ENCODE data around the gene POLR2I.

- TF ChIP-seq, protein P1, sequence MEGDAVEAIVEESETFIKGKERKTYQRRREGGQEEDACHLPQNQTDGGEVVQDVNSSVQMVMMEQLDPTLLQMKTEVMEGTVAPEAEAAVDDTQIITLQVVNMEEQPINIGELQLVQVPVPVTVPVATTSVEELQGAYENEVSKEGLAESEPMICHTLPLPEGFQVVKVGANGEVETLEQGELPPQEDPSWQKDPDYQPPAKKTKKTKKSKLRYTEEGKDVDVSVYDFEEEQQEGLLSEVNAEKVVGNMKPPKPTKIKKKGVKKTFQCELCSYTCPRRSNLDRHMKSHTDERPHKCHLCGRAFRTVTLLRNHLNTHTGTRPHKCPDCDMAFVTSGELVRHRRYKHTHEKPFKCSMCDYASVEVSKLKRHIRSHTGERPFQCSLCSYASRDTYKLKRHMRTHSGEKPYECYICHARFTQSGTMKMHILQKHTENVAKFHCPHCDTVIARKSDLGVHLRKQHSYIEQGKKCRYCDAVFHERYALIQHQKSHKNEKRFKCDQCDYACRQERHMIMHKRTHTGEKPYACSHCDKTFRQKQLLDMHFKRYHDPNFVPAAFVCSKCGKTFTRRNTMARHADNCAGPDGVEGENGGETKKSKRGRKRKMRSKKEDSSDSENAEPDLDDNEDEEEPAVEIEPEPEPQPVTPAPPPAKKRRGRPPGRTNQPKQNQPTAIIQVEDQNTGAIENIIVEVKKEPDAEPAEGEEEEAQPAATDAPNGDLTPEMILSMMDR (optimal IDR thresholded peaks at IDR 0.05 in 1 of 3, IDR thresholded peaks at IDR 0.05 in 1 of 3, conservative IDR thresholded peaks at IDR 0.05 in 1 of 3; ENCODE audit: extremely low read depth in 1 of 3, insufficient read depth in 2 of 3, low read length in 3 of 3), result no peak
- no peak for TF ChIP-seq EZH2 (IDR thresholded peaks at IDR 0.05; ENCODE audit: low read length)
Observed at GRCh38 chr19:36153126-36153525, 38.5 kb upstream of the POLR2I start.
